Hematopoietic multipotent progenitor cell treated with erythropoietin and hydrocortisone succinate and interleukin-3 and kit ligand, for 15 days (in vitro differentiated cells): Measurements from ENCODE around the gene RGS10.

ENCODE experiments used
- DNase-seq: peaks from one replicate; pipeline ENCODE4 v3.0.0-alpha.2; 2015; ENCODE audit warnings: low spot score

Gene RGS10

GRCh38 chr10:119518176-119518575 is 24.3 kb downstream of the RGS10 start:
- no peak for DNase-seq

DNA sequence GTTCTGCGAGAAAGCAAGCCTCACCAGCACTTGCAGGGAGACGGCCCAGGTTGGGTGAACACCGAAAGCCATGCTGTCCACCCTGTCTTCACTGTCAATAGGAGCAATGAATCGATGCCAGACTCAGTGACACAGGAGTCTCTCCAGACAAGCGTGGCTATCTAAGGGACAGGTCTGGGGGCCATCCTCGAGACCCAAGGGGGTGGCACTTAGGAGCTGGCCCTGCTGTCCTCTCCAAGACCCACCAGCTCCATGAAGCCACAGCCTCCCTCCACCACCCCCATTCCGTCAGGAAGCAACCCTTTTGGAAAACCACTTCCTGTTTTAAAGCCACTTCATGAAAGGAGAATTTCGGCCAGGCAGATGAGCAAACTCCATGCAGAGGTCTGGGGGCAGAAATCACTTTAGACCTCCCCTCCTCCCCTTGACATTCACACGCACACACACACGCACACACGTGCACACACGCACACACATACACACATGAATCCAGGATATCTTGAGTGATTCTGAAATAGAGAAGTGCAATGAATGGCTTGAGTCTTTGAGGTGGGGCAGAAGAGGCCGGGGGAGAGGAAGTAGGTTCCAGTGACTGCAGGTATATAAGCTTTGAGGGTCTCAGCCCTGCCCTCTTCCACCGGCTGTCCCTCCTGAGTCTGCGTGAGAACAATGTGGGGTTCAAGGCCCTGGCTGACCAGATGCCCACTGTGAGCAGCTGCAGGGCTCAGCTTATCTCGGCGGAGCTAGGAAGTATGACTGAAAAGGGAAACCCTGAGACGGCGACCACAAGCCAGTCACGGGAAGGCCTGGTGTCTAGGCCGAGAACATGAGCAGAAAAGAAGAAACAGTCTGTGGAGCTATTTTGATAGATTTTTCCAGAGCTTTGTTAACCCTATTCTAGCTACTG is 25.0 kb downstream of the RGS10 start:
- DNase-seq: no peak

DNA sequence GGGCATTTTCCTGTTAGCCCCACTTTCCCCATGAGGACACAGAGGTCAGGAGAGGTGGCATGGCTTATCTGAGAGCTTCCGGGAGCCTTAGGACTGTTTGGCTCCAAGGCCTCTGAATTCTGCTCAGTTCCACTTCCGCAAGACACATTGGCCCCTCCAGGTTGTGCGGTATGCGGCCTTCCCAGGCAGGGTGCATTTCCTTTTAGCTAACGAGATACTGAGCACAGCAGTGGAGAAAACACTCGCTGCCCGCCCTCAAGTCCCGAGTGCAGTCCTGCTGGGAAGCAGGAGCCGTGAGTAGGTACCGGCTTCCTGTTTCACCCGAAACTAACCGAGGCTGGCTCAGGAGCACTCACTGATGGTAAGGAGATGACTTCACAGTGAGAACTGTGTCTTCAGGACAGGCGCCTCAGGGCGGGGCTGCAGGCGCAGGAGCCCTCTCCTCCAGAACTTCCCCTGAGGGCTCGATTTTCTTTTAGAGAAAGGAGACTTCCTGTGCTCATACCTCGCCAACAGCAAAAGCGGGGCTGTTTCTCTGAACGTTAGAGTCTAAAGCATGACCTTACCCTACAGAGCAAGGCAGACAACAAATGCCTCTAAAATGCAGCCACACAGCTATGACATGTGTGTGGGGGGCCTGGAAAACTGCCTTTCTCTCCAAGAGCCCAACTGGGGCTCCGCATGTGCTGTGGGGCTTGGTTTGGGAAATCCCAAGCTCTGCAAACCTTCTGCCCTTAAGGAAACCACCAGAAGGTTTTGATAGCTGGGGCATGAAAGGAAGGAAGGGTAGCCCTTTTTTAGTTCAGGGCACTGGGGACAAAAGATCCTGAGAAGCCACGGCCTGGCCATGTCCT is 25.9 kb downstream of the RGS10 start:
- DNase-seq: no peak

- no peak for DNase-seq
Measured at GRCh38 chr10:119515511-119516045, 26.9 kb downstream of the RGS10 start.

DNA sequence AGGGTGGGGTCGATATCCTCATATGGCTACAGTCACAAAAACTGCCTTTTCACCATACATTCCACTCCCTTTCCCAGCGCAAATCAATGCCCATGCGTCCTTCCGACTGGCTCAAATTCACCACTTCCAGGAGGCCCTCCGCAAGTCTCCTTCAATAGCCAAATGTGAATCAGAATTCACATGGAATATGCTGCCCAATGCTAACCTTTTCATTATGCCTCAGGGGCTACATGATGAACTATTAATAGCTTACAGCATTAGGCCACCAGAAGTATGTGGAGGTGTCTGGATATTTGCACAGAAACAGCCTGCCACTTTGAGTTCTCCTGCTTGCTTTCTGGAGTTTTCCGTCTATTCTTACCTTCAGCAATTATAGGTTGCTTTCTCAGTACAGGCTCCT is 27.7 kb downstream of the RGS10 start:
- DNase-seq: no peak

- no peak for DNase-seq
Measured at GRCh38 chr10:119511828-119512515, 30.5 kb downstream of the RGS10 start.

GRCh38 chr10:119509909-119510451 is 32.5 kb downstream of the RGS10 start:
- no peak for DNase-seq

DNA sequence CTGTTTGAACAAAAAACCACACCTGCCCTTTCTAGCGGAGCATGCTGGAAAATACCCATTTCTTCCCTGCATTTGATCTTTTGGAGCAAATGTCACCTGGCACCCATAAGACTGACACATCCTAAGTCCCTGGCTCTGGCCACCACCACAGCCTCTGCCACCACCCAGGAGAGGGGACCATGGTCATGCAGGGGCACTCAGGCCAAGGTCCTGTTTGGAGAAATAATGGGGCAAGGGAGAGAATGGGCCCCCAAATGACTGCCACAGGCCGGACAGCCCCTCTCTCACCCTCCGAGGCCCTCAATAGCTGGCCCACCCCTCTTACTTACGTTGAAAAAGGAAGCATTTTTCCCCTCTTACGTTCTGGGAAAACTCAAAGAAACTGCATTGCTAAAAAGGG is 35.4 kb downstream of the RGS10 start:
- DNase-seq: no peak

- DNase-seq: no peak
Measured at GRCh38 chr10:119505588-119506315, 36.8 kb downstream of the RGS10 start.

DNA sequence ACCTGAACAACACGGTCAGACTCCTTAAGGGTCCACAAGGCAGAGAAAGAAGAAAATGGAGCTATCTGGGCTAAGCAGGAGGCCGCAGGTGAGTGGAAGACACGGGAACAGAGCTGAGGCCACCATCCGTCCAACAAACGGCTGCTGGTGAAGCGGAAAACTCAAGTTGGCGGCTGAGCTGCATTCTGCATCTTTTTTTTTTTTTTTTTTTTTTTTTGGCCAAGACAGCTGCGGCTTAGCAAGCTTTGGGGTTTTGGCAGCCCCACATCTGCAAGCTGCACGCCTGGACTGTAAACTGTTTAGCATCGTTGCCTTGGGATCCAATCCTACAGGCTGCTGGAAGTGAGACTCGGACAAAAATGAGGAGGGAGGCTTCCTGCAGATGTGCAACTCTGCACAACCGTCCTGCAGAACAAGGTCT is 37.4 kb downstream of the RGS10 start:
- no peak for DNase-seq

- DNase-seq: no peak
Measured at GRCh38 chr10:119504651-119505050, 37.9 kb downstream of the RGS10 start.

GRCh38 chr10:119503821-119504220 is 38.7 kb downstream of the RGS10 start:
- no peak for DNase-seq

GRCh38 chr10:119502618-119503155 is 39.8 kb downstream of the RGS10 start:
- DNase-seq: no peak

DNA sequence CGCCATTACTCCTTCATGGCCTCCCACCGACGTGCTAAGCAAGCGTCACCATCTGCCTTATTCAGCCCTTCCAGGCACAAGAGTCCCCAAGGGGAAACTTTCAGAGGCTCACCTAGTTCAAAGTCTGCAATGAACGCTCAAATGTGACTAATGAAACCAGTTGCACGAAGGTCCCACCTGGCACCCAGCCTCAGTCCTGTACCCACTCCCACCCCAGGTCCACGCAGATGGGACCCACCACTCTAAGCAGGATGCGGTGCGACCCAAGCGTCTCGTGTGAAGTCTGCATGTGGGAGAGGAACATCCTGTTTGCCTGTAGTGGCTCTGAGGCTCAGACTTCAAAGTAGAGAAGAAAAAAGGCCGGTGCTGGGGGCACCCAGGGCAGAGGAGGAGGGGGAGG is 40.3 kb downstream of the RGS10 start:
- DNase-seq: no peak

DNA sequence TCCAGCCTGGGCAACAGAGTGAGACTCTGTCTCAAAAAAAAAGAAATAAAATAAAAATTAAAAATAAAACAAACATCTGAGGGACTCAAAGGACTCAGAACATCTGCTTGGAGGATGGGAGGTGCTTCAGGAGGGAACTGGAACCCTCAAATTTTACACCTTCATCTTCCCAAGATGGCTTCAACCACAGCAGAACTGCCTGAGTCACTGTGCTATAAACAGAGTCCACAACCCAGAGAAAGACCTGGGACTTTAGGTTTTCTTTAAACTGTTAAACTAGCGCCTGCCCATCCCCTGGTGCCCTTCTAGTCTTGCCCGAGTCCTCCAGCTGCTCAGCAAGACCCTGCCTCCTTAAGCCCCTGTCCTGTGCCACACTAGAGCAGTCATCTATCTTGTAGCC is 40.8 kb downstream of the RGS10 start:
- no peak for DNase-seq

- no peak for DNase-seq
Measured at GRCh38 chr10:119500821-119501220, 41.7 kb downstream of the RGS10 start.

GRCh38 chr10:119500123-119500795 is 42.3 kb downstream of the RGS10 start:
- no peak for DNase-seq

DNA sequence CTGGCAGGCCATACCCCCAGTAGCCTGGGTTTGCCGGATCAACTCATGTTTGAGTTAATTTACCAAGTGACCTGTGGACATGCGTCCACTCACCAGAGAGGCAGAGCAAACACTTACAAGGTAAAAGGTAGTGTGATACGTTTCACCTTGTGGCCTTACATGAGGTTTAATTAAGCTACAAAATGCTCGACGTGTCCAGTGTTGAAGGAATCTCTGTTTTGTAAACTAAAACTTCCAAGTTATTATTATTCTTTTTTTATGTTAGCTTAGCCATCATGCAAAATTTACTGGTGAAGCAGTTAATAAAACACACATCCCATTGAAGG is 42.9 kb downstream of the RGS10 start:
- no peak for DNase-seq

DNA sequence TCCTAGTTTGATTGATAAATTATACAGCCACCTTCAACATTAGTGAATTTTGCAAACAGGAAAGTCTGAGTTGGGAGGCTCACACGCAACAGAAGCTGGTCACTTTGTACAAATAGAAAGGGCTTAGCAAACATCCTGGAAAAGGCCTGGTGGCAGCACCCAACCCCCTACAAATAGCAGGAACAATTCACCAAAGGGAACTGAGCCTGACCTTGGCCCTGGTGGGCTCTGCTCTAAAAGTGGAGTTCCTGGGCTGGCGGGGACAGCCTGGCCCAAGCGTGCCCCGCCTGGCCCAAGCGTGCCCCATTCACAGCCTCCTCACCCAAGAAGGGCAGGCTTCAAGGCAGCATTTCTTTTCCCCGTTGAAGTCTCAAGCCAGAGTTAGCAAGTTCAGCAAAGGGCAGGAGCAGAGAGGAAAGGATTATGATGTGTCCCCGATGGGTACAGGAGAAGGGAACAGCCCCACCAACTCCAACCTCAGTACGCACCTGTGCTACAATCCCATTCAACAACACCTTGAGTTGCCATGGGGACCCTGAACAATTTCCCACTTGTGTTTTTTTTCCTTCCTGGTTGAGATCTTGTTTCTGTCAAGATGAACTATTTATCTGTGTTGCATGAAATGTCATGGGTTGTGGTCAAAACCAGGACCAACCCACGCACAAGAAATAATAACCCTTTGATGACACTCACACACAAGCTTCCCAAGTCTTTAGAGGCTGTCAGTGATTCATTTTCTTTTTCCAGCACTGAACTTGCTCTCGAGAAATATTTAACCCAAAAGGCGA is 43.4 kb downstream of the RGS10 start:
- no peak for DNase-seq

- DNase-seq: no peak
Measured at GRCh38 chr10:119497243-119497642, 45.3 kb downstream of the RGS10 start.
